ENCODE results near the gene RARS2.

DNA sequence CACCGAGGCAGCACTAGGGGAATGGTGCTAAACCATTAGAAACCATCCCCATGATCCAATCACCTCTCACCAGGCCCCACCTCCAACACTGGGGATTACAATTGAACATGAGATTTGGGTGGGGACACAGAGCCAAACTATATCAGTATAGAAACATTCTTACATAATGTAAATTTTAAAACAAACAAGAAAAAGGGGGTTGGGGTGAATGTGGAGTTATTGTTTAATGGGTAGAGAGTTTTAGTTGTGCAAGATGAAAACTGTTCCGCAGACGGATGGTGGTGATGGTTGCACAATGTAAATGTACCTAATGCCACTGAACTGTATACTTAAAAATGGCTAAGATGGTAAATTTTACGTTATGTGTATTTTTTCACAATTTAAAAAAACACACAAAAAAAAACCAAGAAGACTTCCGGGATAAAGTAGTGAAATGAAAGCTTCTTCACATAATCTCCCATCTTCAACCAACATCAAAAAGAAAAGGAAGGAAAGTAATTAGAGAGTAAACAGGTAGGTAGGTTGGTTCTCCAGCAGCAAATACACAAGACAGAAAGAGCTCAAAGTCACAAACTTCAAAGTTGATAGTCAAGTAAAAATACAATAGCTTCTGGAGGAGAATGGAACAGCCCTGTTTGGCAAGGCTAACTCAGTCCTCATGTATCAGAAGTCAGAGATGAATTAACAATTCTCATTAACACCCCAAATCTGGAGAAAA, 16.3 kb downstream of the RARS2 start:
- TF ChIP-seq EZH2phosphoT487 (IDR thresholded peaks at IDR 0.05; ENCODE audit: borderline replicate concordance), result no peak
- TF ChIP-seq, protein P1, sequence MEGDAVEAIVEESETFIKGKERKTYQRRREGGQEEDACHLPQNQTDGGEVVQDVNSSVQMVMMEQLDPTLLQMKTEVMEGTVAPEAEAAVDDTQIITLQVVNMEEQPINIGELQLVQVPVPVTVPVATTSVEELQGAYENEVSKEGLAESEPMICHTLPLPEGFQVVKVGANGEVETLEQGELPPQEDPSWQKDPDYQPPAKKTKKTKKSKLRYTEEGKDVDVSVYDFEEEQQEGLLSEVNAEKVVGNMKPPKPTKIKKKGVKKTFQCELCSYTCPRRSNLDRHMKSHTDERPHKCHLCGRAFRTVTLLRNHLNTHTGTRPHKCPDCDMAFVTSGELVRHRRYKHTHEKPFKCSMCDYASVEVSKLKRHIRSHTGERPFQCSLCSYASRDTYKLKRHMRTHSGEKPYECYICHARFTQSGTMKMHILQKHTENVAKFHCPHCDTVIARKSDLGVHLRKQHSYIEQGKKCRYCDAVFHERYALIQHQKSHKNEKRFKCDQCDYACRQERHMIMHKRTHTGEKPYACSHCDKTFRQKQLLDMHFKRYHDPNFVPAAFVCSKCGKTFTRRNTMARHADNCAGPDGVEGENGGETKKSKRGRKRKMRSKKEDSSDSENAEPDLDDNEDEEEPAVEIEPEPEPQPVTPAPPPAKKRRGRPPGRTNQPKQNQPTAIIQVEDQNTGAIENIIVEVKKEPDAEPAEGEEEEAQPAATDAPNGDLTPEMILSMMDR (conservative IDR thresholded peaks at IDR 0.05; ENCODE audit: low read length), result no peak
